Keratinocyte (primary cell): ENCODE data around the gene FARP1. TPM values are rescaled to one million over a fixed set of nuclear protein-coding genes. Genes with fewer than 3 reads are reported as not detected.

ENCODE experiments used
- DNase-seq: peaks from one replicate; pipeline ENCODE4 v3.0.0-alpha.2; 2011; ENCODE audit warnings: low read depth, missing footprints, low spot score
- FAIRE-seq: peaks from 2 replicates; lab custom pipeline; 2011; peaks lifted over from hg19 to GRCh38; lab: Jason Lieb, UNC
- H2AFZ ChIP-seq: 2 replicates; pipeline ENCODE4 v1.6.0; 2012; ENCODE audit warnings: low read length, control low read depth, inconsistent platforms; ENCODE audit not compliant: control insufficient read depth
- H3K27ac ChIP-seq: 2 replicates; pipeline ENCODE4 v1.5.1; 2011; ENCODE audit warnings: low read length; ENCODE audit not compliant: control insufficient read depth, insufficient read depth
- H3K27me3 ChIP-seq: 3 replicates; pipeline ENCODE4 v1.6.0; 2011; ENCODE audit warnings: low read length; ENCODE audit not compliant: control insufficient read depth, insufficient read depth; ENCODE audit errors: extremely low read depth
- H3K36me3 ChIP-seq, 2 experiments: 2 replicates in 1 of 2; 3 replicates in 1 of 2; pipeline ENCODE4 v1.5.1; 2011; ENCODE audit warnings: low read length in 2 of 2, mild to moderate bottlenecking in 1 of 2; ENCODE audit not compliant: control insufficient read depth in 2 of 2, insufficient read depth in 2 of 2; ENCODE audit errors: extremely low read depth in 1 of 2
- H3K4me1 ChIP-seq: 3 replicates; pipeline ENCODE4 v1.5.1; 2011; ENCODE audit warnings: low read length; ENCODE audit not compliant: control insufficient read depth, insufficient read depth; ENCODE audit errors: extremely low read depth
- H3K4me2 ChIP-seq: 3 replicates; pipeline ENCODE4 v1.6.0; 2011; ENCODE audit warnings: low read depth, low read length; ENCODE audit not compliant: control insufficient read depth, insufficient read depth; ENCODE audit errors: extremely low read depth
- H3K4me3 ChIP-seq, 3 experiments: fragments of 200-600 bp in 1 of 3; sonication (generic) in 1 of 3; 2 replicates in 2 of 3; 3 replicates in 1 of 3; pipeline ENCODE4 v1.5.1; 2011 to 2016; ENCODE audit warnings: low read length in 3 of 3, mild to moderate bottlenecking in 3 of 3, control low read depth in 2 of 3, inconsistent platforms in 1 of 3, low read depth in 1 of 3, mixed read lengths in 1 of 3, mixed run types in 1 of 3, moderate library complexity in 1 of 3; ENCODE audit not compliant: control insufficient read depth in 2 of 3, insufficient read depth in 2 of 3; ENCODE audit errors: extremely low read depth in 1 of 3
- H3K79me2 ChIP-seq: 2 replicates; pipeline ENCODE4 v1.6.0; 2012; ENCODE audit warnings: low read length; ENCODE audit not compliant: control insufficient read depth, insufficient read depth
- H3K9ac ChIP-seq: 3 replicates; pipeline ENCODE4 v1.6.0; 2011; ENCODE audit warnings: low read length; ENCODE audit not compliant: control insufficient read depth, insufficient read depth; ENCODE audit errors: extremely low read depth
- H3K9me1 ChIP-seq: 3 replicates; pipeline ENCODE4 v1.6.0; 2011; ENCODE audit warnings: low read length; ENCODE audit not compliant: control insufficient read depth, insufficient read depth; ENCODE audit errors: extremely low read depth
- H3K9me3 ChIP-seq: 2 replicates; pipeline ENCODE4 v1.5.1; 2012; ENCODE audit warnings: low read depth, low read length; ENCODE audit not compliant: control insufficient read depth
- H4K20me1 ChIP-seq: 3 replicates; pipeline ENCODE4 v1.6.0; 2011; ENCODE audit warnings: low read length; ENCODE audit not compliant: control insufficient read depth, insufficient read depth; ENCODE audit errors: extremely low read depth
- CTCF ChIP-seq, 3 experiments: IDR thresholded peaks in 1 of 3; conservative IDR thresholded peaks in 1 of 3; optimal IDR thresholded peaks in 1 of 3; 2 replicates in 2 of 3; 3 replicates in 1 of 3; pipeline versions ENCODE3 to v1.5.1; 2011; ENCODE audit warnings: low read length in 3 of 3, mild to moderate bottlenecking in 3 of 3, moderate library complexity in 2 of 3, control low read depth in 1 of 3, inconsistent platforms in 1 of 3; ENCODE audit not compliant: insufficient read depth in 2 of 3; ENCODE audit errors: extremely low read depth in 1 of 3
- EZH2 ChIP-seq: IDR thresholded peaks from one replicate; pipeline ENCODE4 v1.6.1; 2012; ENCODE audit warnings: inconsistent platforms, mild to moderate bottlenecking, low read length, moderate library complexity
- dilution Hi-C: fragments of 300-500 bp; cut with MboI; formaldehyde crosslinking; loops from one replicate; pipeline ENCODE4 v1.7.0; 2020; ENCODE audit warnings: low sequenced_read_pairs; ENCODE audit not compliant: extremely low pct_ligation_motif_present
- polyA plus RNA-seq, 5 experiments: library from polyadenylated mRNA; depleted of rRNA in 3 of 5; stranded (reverse) in 3 of 5; stranded (forward) in 1 of 5; unstranded in 1 of 5; fragments of >200 nt; gene quantifications; 1 replicate in 1 of 5; 2 replicates in 3 of 5; 3 replicates in 1 of 5; pipeline versions ENCODE4 v1.2.1 to v1.2.3, GENCODE V29; 2011 to 2012; ENCODE audit warnings: missing spikeins in 2 of 5, low read depth in 1 of 5, low replicate concordance in 1 of 5

Gene FARP1
- polyA plus RNA-seq, 1 donor (not counting 4 experiments of a cell fraction or from before 2014, with no cell fraction given) = 10.3 TPM

- TF ChIP-seq CTCF (optimal IDR thresholded peaks at IDR 0.05 in 1 of 3, IDR thresholded peaks at IDR 0.05 in 1 of 3, conservative IDR thresholded peaks at IDR 0.05 in 1 of 3; ENCODE audit: extremely low read depth in 1 of 3, insufficient read depth in 2 of 3, low read length in 3 of 3) (no peak), EZH2 (no peak)
- Histone ChIP-seq H3K9ac (no peak overlapping the region), H3K79me2 (no peaks in the 10 kb centered on the region), H3K9me3 (no peaks in the 10 kb centered on the region), H2AFZ (no peak overlapping the region), H3K27ac (no peak overlapping the region), H3K4me1 (no peaks in the 10 kb centered on the region), H3K9me1 (no peaks in the 10 kb centered on the region), H3K4me2 (no peak overlapping the region), H3K36me3 (no peaks in the 10 kb centered on the region), H4K20me1 (no peaks in the 10 kb centered on the region), H3K27me3 (no peaks in the 10 kb centered on the region), H3K4me3 (no peak overlapping the region)
- no peak for DNase-seq
- dilution Hi-C loops = no loop called here
- no peak for FAIRE-seq
These were observed 262.9 kb downstream of the FARP1 start for GRCh38 chr13:98405690-98406344.

- Histone ChIP-seq H2AFZ (no peak overlapping the region), H3K4me1 (no peaks in the 10 kb centered on the region), H3K4me2 (no peak overlapping the region), H3K4me3 (no peak overlapping the region), H3K9me3 (no peaks in the 10 kb centered on the region), H3K27me3 (no peaks in the 10 kb centered on the region), H3K27ac (no peak overlapping the region), H3K79me2 (no peaks in the 10 kb centered on the region), H4K20me1 (no peaks in the 10 kb centered on the region), H3K36me3 (no peaks in the 10 kb centered on the region), H3K9me1 (no peaks in the 10 kb centered on the region), H3K9ac (no peak overlapping the region)
- TF ChIP-seq EZH2 (no peak), CTCF (optimal IDR thresholded peaks at IDR 0.05 in 1 of 3, IDR thresholded peaks at IDR 0.05 in 1 of 3, conservative IDR thresholded peaks at IDR 0.05 in 1 of 3; ENCODE audit: extremely low read depth in 1 of 3, insufficient read depth in 2 of 3, low read length in 3 of 3) (no peak)
- FAIRE-seq (no peak), DNase-seq (no peak)
- dilution Hi-C loops = no loop called here
These were observed 263.5 kb downstream of the FARP1 start for GRCh38 chr13:98406427-98406826.
